Prostate gland (tissue), 2 donors: Measurements from ENCODE around the gene RNF175.

ENCODE experiments used
- CTCF ChIP-seq, 4 experiments: fragments of 200-600 bp in 2 of 4; fragments of 450-650 bp in 2 of 4; sonication (generic) in 2 of 4; IDR thresholded peaks; 1 replicate in 3 of 4; 2 replicates in 1 of 4; pipeline ENCODE4 v1.5.1; 2016 to 2019; ENCODE audit warnings: antibody characterized with exemption in 4 of 4, mild to moderate bottlenecking in 2 of 4, moderate library complexity in 2 of 4
- POLR2AphosphoS5 ChIP-seq: sonication (generic); formaldehyde crosslinking; IDR thresholded peaks from one replicate; pipeline ENCODE4 v1.6.1; 2017; ENCODE audit warnings: antibody characterized with exemption

- TF ChIP-seq CTCF (IDR thresholded peaks at IDR 0.05) (no peak), POLR2AphosphoS5 (no peak)
Measured at GRCh38 chr4:153766758-153767157, 6.9 kb upstream of the RNF175 start.
